ENCODE measurements around the gene CLEC18A.
"Not testable (repeated sequence)": the region's sequence is repeated elsewhere in the genome, so short reads cannot be mapped to it uniquely, and the experiment has no call there.

The CLEC18A gene

GRCh38 chr16:69951017-69951671 lies at the start of gene CLEC18A:
Gene CLEC18A (plus strand): TSS chr16:69951334. CDS start chr16:69951367, 33 bp downstream.
- peak in 1 of 42 donors; percentile 33 for DNase-seq
- intact Hi-C loops (cut with DNase I), result not testable (repeated sequence)

- intact Hi-C loops (cut with DNase I), result no loop called here
- DNase-seq, result no peak
Observed at GRCh38 chr16:69903865-69904415, 47.2 kb upstream of the CLEC18A start.

- intact Hi-C loops (cut with DNase I), result no loop called here
- DNase-seq, result no peak
Observed at GRCh38 chr16:69904495-69905170, 46.5 kb upstream of the CLEC18A start.

DNA sequence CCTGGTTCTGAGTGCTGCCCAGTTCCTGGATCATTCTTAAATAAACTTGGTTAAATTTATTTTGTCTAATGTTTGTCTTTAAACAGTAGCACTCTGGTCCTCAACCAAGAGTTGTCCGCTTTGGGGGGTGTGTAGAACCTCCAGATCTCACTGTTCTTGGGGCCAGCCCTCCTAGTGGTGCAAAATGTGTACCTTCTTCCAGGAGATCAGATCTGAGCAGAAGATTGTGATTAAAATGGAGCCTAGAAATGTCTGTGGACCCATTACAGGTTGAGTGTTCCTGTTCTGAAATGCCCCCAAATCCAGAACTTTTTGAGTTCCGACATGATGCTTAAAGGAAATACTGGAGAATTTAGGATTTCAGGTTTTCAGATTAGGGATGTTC lies 46.0 kb upstream of the CLEC18A start:
- intact Hi-C loops (cut with DNase I), result no loop called here
- no peak for DNase-seq

GRCh38 chr16:69906838-69907401 lies 44.2 kb upstream of the CLEC18A start:
- intact Hi-C loops (cut with DNase I), result no loop called here
- DNase-seq, result no peak

DNA sequence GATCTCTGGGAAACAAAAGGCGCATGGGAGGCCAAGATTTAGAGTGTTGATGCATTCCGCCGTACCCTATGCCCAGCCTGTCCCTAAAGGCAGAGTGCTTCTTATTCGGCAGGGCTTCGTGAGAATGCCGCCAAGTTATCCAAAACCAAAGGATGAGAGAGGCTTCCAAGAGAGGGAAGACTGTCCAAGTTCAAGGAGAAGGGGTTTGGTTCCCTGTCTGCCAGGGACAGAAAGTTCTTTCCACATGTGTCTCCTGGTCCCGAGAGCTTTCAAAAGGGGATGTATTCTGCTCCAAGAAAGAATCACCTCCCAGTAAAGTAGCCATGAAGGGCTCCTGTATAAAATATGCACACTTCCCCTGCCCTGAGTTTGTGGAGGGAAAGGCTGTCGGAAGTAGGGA lies 42.1 kb upstream of the CLEC18A start:
- no peak for DNase-seq

GRCh38 chr16:69909760-69910159 lies 41.4 kb upstream of the CLEC18A start:
- intact Hi-C loops (cut with DNase I), result no loop called here

More for the DNA sequence above, 42.1 kb upstream of the CLEC18A start:
- intact Hi-C loops (cut with DNase I), result no loop called here

DNA sequence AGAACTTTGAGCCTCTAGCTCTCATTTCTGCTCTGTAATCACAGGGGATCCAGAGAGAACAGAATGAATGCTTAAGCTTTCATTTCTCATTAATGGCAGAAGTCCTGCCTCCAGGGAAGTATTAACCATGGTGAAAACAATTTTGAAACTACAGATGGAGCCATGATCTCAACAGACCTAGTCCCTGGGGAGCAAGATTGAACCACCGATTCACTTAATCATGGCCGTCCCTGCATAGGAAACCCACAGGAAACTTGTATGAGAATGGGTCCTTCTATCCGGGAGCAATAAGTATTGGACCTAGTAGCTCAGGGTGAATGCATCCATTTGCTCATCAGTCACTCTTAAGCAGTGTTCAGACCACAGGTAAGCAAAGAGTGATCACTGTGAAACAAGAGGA lies 40.2 kb upstream of the CLEC18A start:
- intact Hi-C loops (cut with DNase I), result no loop called here
- no peak for DNase-seq

More at GRCh38 chr16:69909760-69910159, 41.4 kb upstream of the CLEC18A start:
- no peak for DNase-seq

GRCh38 chr16:69916462-69916861 lies 34.7 kb upstream of the CLEC18A start:
- intact Hi-C loops (cut with DNase I), result no loop called here
- DNase-seq, result no peak

DNA sequence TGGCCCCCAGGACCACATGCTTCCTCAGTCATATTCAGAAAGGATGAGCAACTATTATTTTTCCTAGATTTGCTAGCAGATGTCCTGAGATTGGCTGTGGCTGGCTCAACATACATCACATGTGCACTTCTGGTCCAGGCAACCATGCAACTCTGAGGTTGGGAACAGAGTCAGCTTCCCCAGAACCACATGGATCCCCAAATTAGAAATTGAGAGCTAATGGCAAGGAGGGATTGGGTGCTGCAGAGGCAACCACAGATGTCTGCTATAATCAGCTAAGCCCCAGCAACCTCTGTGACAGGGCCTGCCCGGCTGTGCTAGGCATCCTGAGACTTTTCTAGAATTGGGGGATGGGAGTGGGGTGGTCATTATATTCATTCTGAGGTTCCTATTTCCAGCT lies 33.8 kb upstream of the CLEC18A start:
- DNase-seq, result no peak
- intact Hi-C loops (cut with DNase I), result no loop called here

DNA sequence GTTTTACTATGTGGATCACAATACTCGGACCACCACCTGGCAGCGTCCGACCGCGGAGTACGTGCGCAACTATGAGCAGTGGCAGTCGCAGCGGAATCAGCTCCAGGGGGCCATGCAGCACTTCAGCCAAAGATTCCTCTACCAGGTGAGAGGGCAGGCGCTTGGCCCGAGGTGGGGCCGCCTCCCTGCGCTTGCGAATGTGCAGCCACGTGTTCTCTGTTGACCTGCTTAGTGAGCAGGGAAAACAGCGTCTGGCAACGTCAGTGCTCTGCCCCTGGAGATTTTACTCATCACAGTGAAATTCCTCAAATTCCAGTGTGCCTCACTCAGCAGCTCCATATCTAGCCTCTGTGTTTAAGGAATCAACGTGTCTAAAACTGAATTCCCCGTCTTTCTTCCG lies 33.4 kb upstream of the CLEC18A start:
- no peak for DNase-seq
- intact Hi-C loops (cut with DNase I), result no loop called here

DNA sequence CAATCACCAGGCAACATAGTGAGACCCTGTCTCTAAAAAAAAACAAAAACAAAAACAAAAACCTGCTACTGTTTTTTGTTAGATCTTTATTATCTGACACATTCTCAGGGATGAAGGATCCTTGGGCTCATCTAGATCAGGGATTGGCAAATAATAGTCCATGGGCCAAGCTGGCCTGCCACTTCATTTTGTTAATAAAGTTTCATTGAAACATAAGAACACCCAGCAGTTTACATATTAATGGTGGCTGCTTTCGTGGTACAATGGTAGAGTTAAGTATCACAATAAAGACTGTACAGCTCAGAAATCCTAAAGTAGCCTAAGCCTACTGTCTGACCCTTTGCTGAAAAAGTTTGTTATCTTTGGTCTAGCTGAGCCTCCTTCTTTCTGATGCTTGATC lies 32.9 kb upstream of the CLEC18A start:
- no peak for DNase-seq
- intact Hi-C loops (cut with DNase I), result no loop called here

GRCh38 chr16:69921127-69921526 lies 30.0 kb upstream of the CLEC18A start:
- intact Hi-C loops (cut with DNase I), result no loop called here
- peak in 3 of 42 donors; percentile 19 to 54 (median 38) for DNase-seq

- intact Hi-C loops (cut with DNase I), result no loop called here
- DNase-seq, result no peak
Observed at GRCh38 chr16:69922200-69922599, 28.9 kb upstream of the CLEC18A start.

DNA sequence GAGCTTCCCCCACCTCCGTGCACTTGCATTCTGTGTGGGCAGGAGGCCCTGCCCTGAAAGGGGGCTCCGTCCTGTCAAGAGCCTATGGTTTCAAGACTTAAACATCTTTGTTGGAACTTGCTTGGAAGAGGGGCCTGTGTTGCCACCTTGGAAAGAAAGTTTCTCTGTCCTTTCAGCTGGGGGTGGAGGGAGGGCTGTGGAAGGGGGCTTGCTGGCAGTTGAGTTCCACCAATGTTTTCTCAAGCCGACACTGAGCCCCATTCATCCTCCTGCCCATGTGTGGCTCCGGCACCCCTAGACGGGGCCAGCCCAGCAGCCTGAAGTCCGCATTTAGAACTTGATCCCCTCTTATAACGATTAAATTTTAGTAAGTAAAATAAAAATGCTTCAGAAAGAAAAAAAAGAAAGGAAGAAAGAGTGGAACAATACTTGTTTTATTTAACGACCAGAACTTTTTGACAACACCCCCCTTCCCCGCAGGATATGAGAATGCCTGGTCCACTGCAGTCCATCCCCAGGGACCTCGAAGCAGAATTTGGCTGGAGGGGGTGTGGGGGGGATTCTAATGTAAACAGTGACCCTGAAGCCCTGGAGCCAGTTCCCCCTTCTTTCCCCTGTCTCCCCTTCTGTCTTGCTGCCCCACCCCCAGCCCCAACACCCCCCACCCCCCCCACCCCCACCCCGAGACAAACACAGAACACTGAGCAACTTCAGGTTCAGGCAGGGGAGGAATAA lies 26.9 kb upstream of the CLEC18A start:
- DNase-seq, result peak in 1 of 42 donors; percentile 5
- intact Hi-C loops (cut with DNase I), result no loop called here

- intact Hi-C loops (cut with DNase I), result no loop called here
- no peak for DNase-seq
Observed at GRCh38 chr16:69924777-69925191, 26.4 kb upstream of the CLEC18A start.

GRCh38 chr16:69925311-69925710 lies 25.8 kb upstream of the CLEC18A start:
- intact Hi-C loops (cut with DNase I), result no loop called here

GRCh38 chr16:69926241-69926640 lies 24.9 kb upstream of the CLEC18A start:
- intact Hi-C loops (cut with DNase I), result no loop called here
- no peak for DNase-seq

More at GRCh38 chr16:69925311-69925710, 25.8 kb upstream of the CLEC18A start:
- no peak for DNase-seq

DNA sequence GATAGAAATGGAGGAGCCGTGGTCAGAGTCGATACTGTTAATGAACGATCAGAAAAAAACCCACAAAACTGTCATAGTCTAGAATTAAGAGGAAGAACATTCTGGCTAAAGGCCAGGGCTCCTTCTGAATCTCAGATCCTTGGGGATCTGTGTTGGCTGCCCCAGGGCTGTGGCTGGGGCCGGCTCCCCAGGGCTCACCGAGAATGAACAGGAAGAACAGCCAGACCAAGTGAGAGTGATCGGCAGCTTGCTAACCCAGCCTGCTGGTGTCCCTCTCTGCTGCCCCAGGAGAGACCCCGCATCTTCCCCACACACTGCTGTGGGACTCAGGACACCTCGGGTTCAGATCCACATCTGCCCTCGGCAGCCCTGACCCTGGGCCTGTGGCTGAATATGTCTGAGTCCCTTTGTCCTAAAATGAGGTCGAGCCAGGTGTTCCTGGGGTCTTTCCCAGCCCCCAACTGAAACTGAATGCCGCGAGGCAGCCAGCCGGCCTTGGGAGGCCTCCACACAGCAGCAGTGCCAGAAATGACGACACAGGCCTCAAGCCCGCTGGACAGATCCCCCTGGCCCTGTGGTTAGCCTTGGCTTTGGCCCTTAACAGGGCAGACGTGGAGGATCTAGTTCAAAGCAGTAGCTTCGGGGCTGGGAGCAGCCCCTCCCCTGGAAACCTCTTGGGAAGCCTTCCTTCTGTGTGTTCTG lies 23.9 kb upstream of the CLEC18A start:
- intact Hi-C loops (cut with DNase I), result no loop called here
- DNase-seq, result peak in 32 of 42 donors; percentile 22 to 81 (median 49)
